ENCODE measurements around the gene GPT2.
A peak's percentile ranks its signal among the peaks of the same experiment; 100 is the strongest.

The GPT2 gene

DNA sequence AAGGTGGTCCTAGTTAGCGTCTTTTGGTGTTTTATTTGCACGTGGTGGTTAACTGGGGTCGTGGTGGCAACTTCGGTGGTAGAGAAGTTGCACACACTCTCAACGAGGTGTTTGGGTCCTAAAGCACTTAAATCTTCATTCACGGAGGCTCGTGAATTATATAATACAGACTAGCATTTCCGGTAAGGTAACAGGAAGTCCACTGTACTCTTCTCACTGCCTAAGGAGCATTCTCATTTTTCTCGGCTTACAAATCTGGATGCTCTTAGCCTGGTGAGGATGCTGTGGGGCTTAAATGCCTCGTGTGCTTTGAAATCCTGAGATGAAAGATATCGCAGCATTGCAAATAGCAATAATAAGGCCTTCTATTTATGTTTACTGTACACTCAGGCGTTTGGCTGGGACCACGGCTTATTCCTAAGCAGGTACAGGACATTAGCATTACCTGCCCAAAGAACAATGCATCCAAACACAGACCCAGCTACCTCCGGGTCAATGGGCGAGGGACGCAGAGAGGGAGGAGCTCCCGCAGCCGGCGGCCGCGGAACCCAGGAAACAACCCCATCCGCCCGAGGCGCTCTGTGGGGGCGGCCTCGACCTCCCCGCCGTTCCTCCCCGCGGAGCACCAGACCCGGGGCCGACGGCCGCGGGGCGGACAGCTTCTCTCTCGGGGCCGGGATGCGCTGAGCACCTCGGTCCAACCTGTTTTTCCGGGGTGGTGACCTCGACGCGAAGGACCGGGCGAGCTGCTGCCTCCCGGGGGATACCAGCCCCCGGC lies 88.5 kb downstream of the GPT2 start:
- TF ChIP-seq, protein P1, sequence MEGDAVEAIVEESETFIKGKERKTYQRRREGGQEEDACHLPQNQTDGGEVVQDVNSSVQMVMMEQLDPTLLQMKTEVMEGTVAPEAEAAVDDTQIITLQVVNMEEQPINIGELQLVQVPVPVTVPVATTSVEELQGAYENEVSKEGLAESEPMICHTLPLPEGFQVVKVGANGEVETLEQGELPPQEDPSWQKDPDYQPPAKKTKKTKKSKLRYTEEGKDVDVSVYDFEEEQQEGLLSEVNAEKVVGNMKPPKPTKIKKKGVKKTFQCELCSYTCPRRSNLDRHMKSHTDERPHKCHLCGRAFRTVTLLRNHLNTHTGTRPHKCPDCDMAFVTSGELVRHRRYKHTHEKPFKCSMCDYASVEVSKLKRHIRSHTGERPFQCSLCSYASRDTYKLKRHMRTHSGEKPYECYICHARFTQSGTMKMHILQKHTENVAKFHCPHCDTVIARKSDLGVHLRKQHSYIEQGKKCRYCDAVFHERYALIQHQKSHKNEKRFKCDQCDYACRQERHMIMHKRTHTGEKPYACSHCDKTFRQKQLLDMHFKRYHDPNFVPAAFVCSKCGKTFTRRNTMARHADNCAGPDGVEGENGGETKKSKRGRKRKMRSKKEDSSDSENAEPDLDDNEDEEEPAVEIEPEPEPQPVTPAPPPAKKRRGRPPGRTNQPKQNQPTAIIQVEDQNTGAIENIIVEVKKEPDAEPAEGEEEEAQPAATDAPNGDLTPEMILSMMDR (IDR thresholded peaks at IDR 0.05; ENCODE audit: borderline replicate concordance, insufficient read depth, low read depth, low read length), result no peak
- peak overlapping the region; percentile 88 for H3K4me3 ChIP-seq (ENCODE audit: low read depth, low read length)

- peak within 1 kb of the TSS; percentile 88 for H3K4me3 ChIP-seq (ENCODE audit: low read depth, low read length)
- TF ChIP-seq, protein P1 (IDR thresholded peaks at IDR 0.05; ENCODE audit: borderline replicate concordance, insufficient read depth, low read depth, low read length), result no peak
Observed at GRCh38 chr16:46973207-46973995, 89.2 kb downstream of the GPT2 start, which contains the start of gene DNAJA2. TSS of gene DNAJA2 (minus strand) at chr16:46973674. CDS start at chr16:46973572, 102 bp downstream.

DNA sequence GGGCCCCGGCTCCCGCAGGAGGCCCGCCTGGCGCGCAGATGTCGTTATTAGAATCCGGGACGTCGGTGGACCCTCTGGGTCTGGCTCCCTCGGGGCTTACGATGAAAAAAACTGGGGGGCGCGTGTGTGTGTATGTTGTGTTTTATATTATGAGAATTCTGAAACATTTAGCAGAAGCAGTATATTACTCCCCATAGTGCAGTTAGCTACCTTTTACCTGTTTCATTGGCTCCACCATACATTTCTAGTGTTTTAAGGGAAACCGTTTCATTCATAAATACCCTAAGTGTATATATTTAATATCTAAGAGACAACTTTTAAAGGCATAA lies 89.8 kb downstream of the GPT2 start:
- TF ChIP-seq, protein P1 (IDR thresholded peaks at IDR 0.05; ENCODE audit: borderline replicate concordance, insufficient read depth, low read depth, low read length), result no peak
- peak overlapping the region; percentile 88 for H3K4me3 ChIP-seq (ENCODE audit: low read depth, low read length)

- TF ChIP-seq, protein P1 (IDR thresholded peaks at IDR 0.05; ENCODE audit: borderline replicate concordance, insufficient read depth, low read depth, low read length), result peak; percentile 22; the same call in 1 of the 2 replicates
- H3K4me3 ChIP-seq (ENCODE audit: low read depth, low read length), result peak overlapping the region; percentile 88
Observed at GRCh38 chr16:46974352-46974751, 90.2 kb downstream of the GPT2 start.

GRCh38 chr16:46975165-46975564 lies 91.0 kb downstream of the GPT2 start:
- H3K4me3 ChIP-seq (ENCODE audit: low read depth, low read length), result no peak overlapping the region
- TF ChIP-seq, protein P1 (IDR thresholded peaks at IDR 0.05; ENCODE audit: borderline replicate concordance, insufficient read depth, low read depth, low read length), result no peak

- H3K4me3 ChIP-seq (ENCODE audit: low read depth, low read length), result no peak overlapping the region
- TF ChIP-seq, protein P1 (IDR thresholded peaks at IDR 0.05; ENCODE audit: borderline replicate concordance, insufficient read depth, low read depth, low read length), result no peak
Observed at GRCh38 chr16:46975908-46976470, 91.8 kb downstream of the GPT2 start.
